ENCODE data around the gene MRPL53. TPM values are rescaled to one million over a fixed set of nuclear protein-coding genes. Genes with fewer than 3 reads are reported as not detected.

The MRPL53 gene
- total and polyA plus RNA-seq, 2 of the 13 experiments (the other 11 are each of a cell fraction or from before 2014, with no cell fraction given): 34.3 to 51.9 TPM

- no peak for TF ChIP-seq ZNF407 (CRISPR knock-in tag; IDR thresholded peaks at IDR 0.05; ENCODE audit: not compliant biosample characterization)
- TF ChIP-seq MXI1 (IDR thresholded peaks at IDR 0.05; ENCODE audit: borderline replicate concordance, low read depth, low read length): no peak
- TF ChIP-seq ZBTB49 (CRISPR knock-in tag; IDR thresholded peaks at IDR 0.05; ENCODE audit: borderline replicate concordance): no peak
- peak; percentile 39; the same call in 1 of the 2 replicates for TF ChIP-seq AKAP8 (CRISPR knock-in tag; IDR thresholded peaks at IDR 0.05)
- TF ChIP-seq TIGD3 (CRISPR knock-in tag; IDR thresholded peaks at IDR 0.05; ENCODE audit: borderline replicate concordance): no peak
- no peak for TF ChIP-seq ZNF251 (CRISPR knock-in tag; IDR thresholded peaks at IDR 0.05)
- TF ChIP-seq ZBTB1 (CRISPR knock-in tag; IDR thresholded peaks at IDR 0.05; ENCODE audit: borderline replicate concordance): no peak
- TF ChIP-seq ZNF552 (CRISPR knock-in tag; IDR thresholded peaks at IDR 0.05; ENCODE audit: borderline replicate concordance): no peak; the same call in 1 of the 2 replicates
- no peak for TF ChIP-seq ZUFSP (CRISPR knock-in tag; IDR thresholded peaks at IDR 0.05; ENCODE audit: borderline replicate concordance)
- TF ChIP-seq ZNF20 (CRISPR knock-in tag; IDR thresholded peaks at IDR 0.05): no peak
- no peak for TF ChIP-seq TBP (CRISPR knock-in tag; IDR thresholded peaks at IDR 0.05)
- no peak for TF ChIP-seq HMGA1 (CRISPR knock-in tag; conservative IDR thresholded peaks at IDR 0.05)
- no peak for TF ChIP-seq SIN3B (IDR thresholded peaks at IDR 0.05; ENCODE audit: low read length)
- TF ChIP-seq ZKSCAN1 (IDR thresholded peaks at IDR 0.05; ENCODE audit: low read length): 0 out of 2 replicates have a peak, but pooled peaks have one; percentile 10
Measured at GRCh38 chr2:74488643-74489481, 16.4 kb upstream of the MRPL53 start (continued).

Data from HepG2 (cell line).